ENCODE results near the gene IL22. TPM values are rescaled to one million over a fixed set of nuclear protein-coding genes. Genes with fewer than 3 reads are reported as not detected.

The IL22 gene
- total and polyA plus RNA-seq, 2 of the 8 experiments (the other 6 are each of a cell fraction or from before 2014, with no cell fraction given): not detected

DNA sequence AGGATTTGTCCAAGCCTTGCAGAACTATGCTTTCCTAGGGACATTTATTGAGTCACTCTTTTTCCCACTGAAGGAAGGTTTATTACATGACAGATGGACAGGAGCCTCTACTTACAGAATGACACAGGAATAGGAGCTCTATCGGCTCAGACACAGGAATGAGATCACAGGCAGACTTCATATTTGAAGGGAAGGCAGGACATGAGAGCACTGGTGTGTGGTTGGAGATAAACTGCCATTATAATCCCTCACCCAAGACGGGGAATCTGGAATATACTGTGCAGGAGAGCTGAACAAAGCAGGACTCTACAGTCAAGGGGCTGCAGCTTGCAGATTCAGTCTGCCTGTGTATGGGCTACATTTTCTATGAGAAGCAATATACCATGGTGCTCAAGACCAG lies 26.8 kb upstream of the IL22 start:
- TF ChIP-seq CHD2 (IDR thresholded peaks at IDR 0.05; ENCODE audit: low read length) (no peak), ZNF274 (IDR thresholded peaks at IDR 0.05; ENCODE audit: borderline replicate concordance, extremely low read depth, low read length) (no peak), POLR2AphosphoS5 (IDR thresholded peaks at IDR 0.05; ENCODE audit: low read depth, low read length) (no peak), TAF7 (optimal IDR thresholded peaks at IDR 0.05; ENCODE audit: borderline replicate concordance, low read depth, low read length) (no peak), SRF (IDR thresholded peaks at IDR 0.05; ENCODE audit: low read depth, low read length) (no peak), RBBP5 (IDR thresholded peaks at IDR 0.05; ENCODE audit: borderline replicate concordance, low read depth, low read length) (no peak), GTF2F1 (IDR thresholded peaks at IDR 0.05; ENCODE audit: borderline replicate concordance, low read depth, low read length) (no peak), SAP30 (IDR thresholded peaks at IDR 0.05; ENCODE audit: insufficient read depth, insufficient replicate concordance, low read length) (no peak), BCL11A (IDR thresholded peaks at IDR 0.05; ENCODE audit: low read depth in 2 of 2, low read length in 2 of 2) (no peak), CTBP2 (IDR thresholded peaks at IDR 0.05; ENCODE audit: borderline replicate concordance, insufficient read depth, insufficient read length, low read length) (no peak)
- TF ChIP-seq, protein P1, sequence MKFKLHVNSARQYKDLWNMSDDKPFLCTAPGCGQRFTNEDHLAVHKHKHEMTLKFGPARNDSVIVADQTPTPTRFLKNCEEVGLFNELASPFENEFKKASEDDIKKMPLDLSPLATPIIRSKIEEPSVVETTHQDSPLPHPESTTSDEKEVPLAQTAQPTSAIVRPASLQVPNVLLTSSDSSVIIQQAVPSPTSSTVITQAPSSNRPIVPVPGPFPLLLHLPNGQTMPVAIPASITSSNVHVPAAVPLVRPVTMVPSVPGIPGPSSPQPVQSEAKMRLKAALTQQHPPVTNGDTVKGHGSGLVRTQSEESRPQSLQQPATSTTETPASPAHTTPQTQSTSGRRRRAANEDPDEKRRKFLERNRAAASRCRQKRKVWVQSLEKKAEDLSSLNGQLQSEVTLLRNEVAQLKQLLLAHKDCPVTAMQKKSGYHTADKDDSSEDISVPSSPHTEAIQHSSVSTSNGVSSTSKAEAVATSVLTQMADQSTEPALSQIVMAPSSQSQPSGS (IDR thresholded peaks at IDR 0.05; ENCODE audit: low read length): no peak
- WGBS, 2 experiments (ENCODE audit: extremely low coverage in 1 of 2, insufficient coverage in 1 of 2, insufficient read length in 1 of 2, insufficient replicate concordance in 2 of 2, low coverage in 1 of 2, low lambda C conversion rate in 2 of 2, missing lambda C conversion rate in 1 of 2): 92% methylated on average over 2 of the region's 2 CpGs; no CpG with 5 or more reads in 1 of the 2 experiments
- H3K14ac ChIP-seq (ENCODE audit: insufficient read length): no peak overlapping the region

More for the DNA sequence above, 26.8 kb upstream of the IL22 start:
- Histone ChIP-seq H4K91ac (replicated peaks; ENCODE audit: insufficient read length, low read length) (no peak overlapping the region), H2BK20ac (ENCODE audit: low read length) (no peak overlapping the region), H3K9ac (replicated peaks in 1 of 4; ENCODE audit: extremely low read depth in 1 of 4, low read depth in 3 of 4, low read length in 3 of 4) (no peak overlapping the region), H3K36me3 (ENCODE audit: control insufficient read depth in 2 of 4, insufficient read depth in 4 of 4, low read length in 3 of 4) (no peaks in the 10 kb centered on the region), H2BK5ac (ENCODE audit: low read depth, low read length) (no peak overlapping the region), H4K20me1 (replicated peaks in 1 of 2; ENCODE audit: control insufficient read depth in 1 of 2, insufficient read depth in 2 of 2, low read length in 2 of 2) (no peaks in the 10 kb centered on the region), H2BK15ac (ENCODE audit: low read length) (no peak overlapping the region), H3K23ac (ENCODE audit: insufficient read length) (no peak overlapping the region), H3K4ac (replicated peaks; ENCODE audit: insufficient read length, low read depth, low read length) (no peak overlapping the region), H2BK120ac (replicated peaks; ENCODE audit: low read depth, low read length) (no peak overlapping the region), H4K8ac (ENCODE audit: extremely low read depth, insufficient read depth, low read length) (no peak overlapping the region), H3K56ac (replicated peaks; ENCODE audit: insufficient read length, low read depth, low read length) (no peak overlapping the region), H3K4me2 (ENCODE audit: insufficient read depth in 1 of 2, low read depth in 2 of 2, low read length in 2 of 2) (no peak overlapping the region), H4K5ac (ENCODE audit: insufficient read length, low read depth, low read length) (no peak overlapping the region), H3K79me1 (ENCODE audit: low read depth, low read length) (no peaks in the 10 kb centered on the region), H3K27ac (ENCODE audit: low read depth, low read length) (no peak overlapping the region), H2BK12ac (ENCODE audit: low read depth, low read length) (no peak overlapping the region), H3K18ac (ENCODE audit: extremely low read depth, low read length) (no peak overlapping the region), H3K4me1 (replicated peaks in 1 of 4; ENCODE audit: control insufficient read depth in 3 of 4, insufficient read depth in 4 of 4, low read length in 3 of 4) (peaks cover 0 to 6% (median 0%) of the 10 kb centered on the region in 4 experiments; a peak in 2 of 7 replicates), H3K4me3 (ENCODE audit: extremely low read depth in 1 of 4, insufficient read depth in 2 of 4, low read depth in 3 of 4, low read length in 4 of 4) (no peak overlapping the region), H2AK5ac (ENCODE audit: low read depth, low read length) (no peak overlapping the region), H3K27me3 (replicated peaks in 1 of 4; ENCODE audit: control insufficient read depth in 3 of 4, extremely low read depth in 1 of 4, insufficient read depth in 3 of 4, low read length in 3 of 4) (no peaks in the 10 kb centered on the region), H3K79me2 (ENCODE audit: control insufficient read depth in 1 of 2, insufficient read depth in 2 of 2, low read length in 2 of 2) (no peaks in the 10 kb centered on the region), H3K23me2 (ENCODE audit: low read depth, low read length) (no peaks in the 10 kb centered on the region), H2AFZ (ENCODE audit: low read length) (no peak overlapping the region), H3K9me3 (ENCODE audit: insufficient read depth in 2 of 2, low read depth in 1 of 2, low read length in 1 of 2) (no peaks in the 10 kb centered on the region)
- ChIA-PET POLR2A (ENCODE audit: partially characterized antibody) (no interaction called here), CTCF (ENCODE audit: partially characterized antibody) (no interaction called here)
- no peak for FAIRE-seq
- DNase-seq (ENCODE audit: low read depth in 1 of 2, low spot score in 2 of 2): no peak
